Adrenal gland (tissue), 12 donors: ENCODE data around the gene NCOA6. TPM values are rescaled to one million over a fixed set of nuclear protein-coding genes. Genes with fewer than 3 reads are reported as not detected.

Experiments
- DNase-seq, 7 donors: peaks; one replicate each; pipeline ENCODE4 v3.0.0-alpha.2; 2019 to 2020
- H3K27ac ChIP-seq, 5 donors: fragments of 200-600 bp; sonication (generic) in 4 of 5; 1 replicate in 3 of 5; 2 replicates in 2 of 5; pipeline versions ENCODE4 v1.5.1 to v1.8.0; 2016 to 2020; ENCODE audit warnings: mild to moderate bottlenecking in 1 of 5
- H3K27me3 ChIP-seq: fragments of 200-600 bp; 2 replicates; pipeline ENCODE4 v1.8.0; 2021
- H3K36me3 ChIP-seq, 2 donors: fragments of 200-600 bp; replicated peaks in 1 of 2; 1 replicate in 1 of 2; 2 replicates in 1 of 2; pipeline versions ENCODE4 v1.5.1 to v1.8.0; 2018 to 2022
- H3K4me1 ChIP-seq, 2 donors: fragments of 200-600 bp; replicated peaks in 1 of 2; 1 replicate in 1 of 2; 2 replicates in 1 of 2; pipeline versions ENCODE4 v1.5.1 to v1.8.0; 2018 to 2021
- H3K4me3 ChIP-seq, 4 donors: fragments of 200-600 bp; sonication (generic) in 3 of 4; one replicate each; pipeline ENCODE4 v1.5.1; 2016 to 2018
- H3K9me3 ChIP-seq, 3 donors: fragments of 200-600 bp; sonication (generic) in 1 of 3; replicated peaks in 1 of 3; 1 replicate in 2 of 3; 2 replicates in 1 of 3; pipeline versions ENCODE4 v1.5.1 to v1.8.0; 2016 to 2021
- POLR2A ChIP-seq, 2 donors: fragments of 450-650 bp; IDR thresholded peaks; one replicate each; pipeline ENCODE4 v1.6.1; 2017; ENCODE audit warnings: antibody characterized with exemption in 2 of 2, mild to moderate bottlenecking in 2 of 2, moderate library complexity in 1 of 2
- WGBS, 4 donors: extraction: QIAGEN DNeasy Blood & Tissue Kit in 2 of 4; methylation state at CpG; one replicate each; pipeline versions ENCODE4 v1.1.5 to v1.1.7; 2013 to 2017; 5-methylcytosine and 5-hydroxymethylcytosine counted together
- intact Hi-C, 2 donors: fragments of 100-400 bp; cut with DNase I; formaldehyde crosslinking; loops; one replicate each; pipeline versions ENCODE4 v1.14.1 to v1.15.0; 2022 to 2023
- polyA plus RNA-seq, 3 donors: library from polyadenylated mRNA; stranded (reverse); fragments of 200-250 nt in 2 of 3; fragments of 350-450 nt in 1 of 3; fragmentation: Illumina TruSeq in 1 of 3; extraction: RNeasy Lipid Tissue Mini Kit (QIAGEN cat#74804) in 1 of 3; gene quantifications; one replicate each; pipeline ENCODE4 v1.2.3, GENCODE V29; 2013 to 2014
- small RNA-seq, 2 donors: library from RNA; depleted of rRNA; stranded (forward); fragments of <200 nt; gene quantifications; one replicate each; pipeline ENCODE3, GENCODE V24; 2016
- total RNA-seq, 9 donors: library from RNA; depleted of rRNA in 4 of 9; stranded (reverse); fragments of >200 nt in 4 of 9; fragments of 120-200 nt in 1 of 9; fragmentation: NEBNext Ultra II Directional in 1 of 9; extraction: Animal tissue kit (Norgen Biotek cat#: 25700) in 1 of 9; gene quantifications; one replicate each; pipeline versions ENCODE4 v1.1.0 to v1.2.4, GENCODE V29; 2013 to 2023
- TF ChIP-seq, protein P1 (sequence below), 6 experiments: fragments of 450-650 bp in 4 of 6; fragments of 200-600 bp in 2 of 6; sonication (generic) in 1 of 6; IDR thresholded peaks; 1 replicate in 5 of 6; 2 replicates in 1 of 6; pipeline versions ENCODE4 v1.5.1 to v1.8.0; 2016 to 2021; ENCODE audit warnings: antibody characterized with exemption in 6 of 6, mild to moderate bottlenecking in 2 of 6, moderate library complexity in 1 of 6
- donor health status: healthy with polysubstance abuse.
- donor health status: Bipolar disorder and iron deficiency.
- donor health status: DM: yes; HTN: yes; CAD: no.
- donor health status: DM: no; HTN: no; CAD: no.
- donor health status: DM: no; HTN: no; CAD: no.
- donor health status: DM: yes; HTN: yes; CAD: no.

The NCOA6 gene
- total and polyA plus RNA-seq, 12 donors, result 12.2 to 58.2 (median 21.7) TPM

GRCh38 chr20:34675561-34675960, 149.9 kb downstream of the NCOA6 start:
- Histone ChIP-seq H3K9me3 (no peaks in the 10 kb centered on the region), H3K4me3 (no peak overlapping the region), H3K27ac (no peak overlapping the region), H3K36me3 (no peaks in the 10 kb centered on the region), H3K4me1 (peaks cover 4 to 14% of the 10 kb centered on the region in 2 donors), H3K27me3 (no peaks in the 10 kb centered on the region)
- no peak for TF ChIP-seq POLR2A (IDR thresholded peaks at IDR 0.05)
- TF ChIP-seq, protein P1, sequence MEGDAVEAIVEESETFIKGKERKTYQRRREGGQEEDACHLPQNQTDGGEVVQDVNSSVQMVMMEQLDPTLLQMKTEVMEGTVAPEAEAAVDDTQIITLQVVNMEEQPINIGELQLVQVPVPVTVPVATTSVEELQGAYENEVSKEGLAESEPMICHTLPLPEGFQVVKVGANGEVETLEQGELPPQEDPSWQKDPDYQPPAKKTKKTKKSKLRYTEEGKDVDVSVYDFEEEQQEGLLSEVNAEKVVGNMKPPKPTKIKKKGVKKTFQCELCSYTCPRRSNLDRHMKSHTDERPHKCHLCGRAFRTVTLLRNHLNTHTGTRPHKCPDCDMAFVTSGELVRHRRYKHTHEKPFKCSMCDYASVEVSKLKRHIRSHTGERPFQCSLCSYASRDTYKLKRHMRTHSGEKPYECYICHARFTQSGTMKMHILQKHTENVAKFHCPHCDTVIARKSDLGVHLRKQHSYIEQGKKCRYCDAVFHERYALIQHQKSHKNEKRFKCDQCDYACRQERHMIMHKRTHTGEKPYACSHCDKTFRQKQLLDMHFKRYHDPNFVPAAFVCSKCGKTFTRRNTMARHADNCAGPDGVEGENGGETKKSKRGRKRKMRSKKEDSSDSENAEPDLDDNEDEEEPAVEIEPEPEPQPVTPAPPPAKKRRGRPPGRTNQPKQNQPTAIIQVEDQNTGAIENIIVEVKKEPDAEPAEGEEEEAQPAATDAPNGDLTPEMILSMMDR (IDR thresholded peaks at IDR 0.05), result no peak
- intact Hi-C loops, result no loop called here
- 24 to 34% (median 28%) methylated on average over 3 of the region's 3 CpGs for WGBS, 4 donors
- DNase-seq, result no peak

DNA sequence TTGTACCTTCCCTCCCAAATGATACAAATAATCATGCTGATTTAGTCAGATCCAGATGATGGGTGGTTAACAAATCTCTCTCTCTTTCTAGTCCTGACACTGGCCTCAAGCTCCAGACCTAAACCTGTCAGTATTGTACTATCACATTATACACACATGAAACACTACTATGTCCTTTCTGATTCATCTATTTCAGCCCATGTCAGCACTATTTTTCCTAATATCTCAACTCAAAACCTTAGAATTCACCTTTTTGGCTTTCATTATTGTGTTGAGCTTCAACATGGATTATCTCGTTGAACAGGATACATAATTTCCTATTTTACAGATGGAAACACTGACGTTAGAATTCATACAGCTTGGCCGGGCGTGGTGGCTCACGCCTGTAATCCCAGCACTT, 152.0 kb downstream of the NCOA6 start:
- no peaks in the 10 kb centered on the region for H3K9me3 ChIP-seq
- no peak for DNase-seq
- WGBS, 4 donors, result 93 to 95% (median 94%) methylated on average over 5 of the region's 5 CpGs
- peaks cover 4 to 14% of the 10 kb centered on the region in 2 donors for H3K4me1 ChIP-seq
- H3K27ac ChIP-seq, result no peak overlapping the region
- no peak for TF ChIP-seq POLR2A (IDR thresholded peaks at IDR 0.05)
- TF ChIP-seq, protein P1 (IDR thresholded peaks at IDR 0.05), result no peak
- intact Hi-C loops, result no loop called here
- H3K4me3 ChIP-seq, result no peak overlapping the region
- H3K36me3 ChIP-seq, result no peaks in the 10 kb centered on the region
- no peaks in the 10 kb centered on the region for H3K27me3 ChIP-seq

DNA sequence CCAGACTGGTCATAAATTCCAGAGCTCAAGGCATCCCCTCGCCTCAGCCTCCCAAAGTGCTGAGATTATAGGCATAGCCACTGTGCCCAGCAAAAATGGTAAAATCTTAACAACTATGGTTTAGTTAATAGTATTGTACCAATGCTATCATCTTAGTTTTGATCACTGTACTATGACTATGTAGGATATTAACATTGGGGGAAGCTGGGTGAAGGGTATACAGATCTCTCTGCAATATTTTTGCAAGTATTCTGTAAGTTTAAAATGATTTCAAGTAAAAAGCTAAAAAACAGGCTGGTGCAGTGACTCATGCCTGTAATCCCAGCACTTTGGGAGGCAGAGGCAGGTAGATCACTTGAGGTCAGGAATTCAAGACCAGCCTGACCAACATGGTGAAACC, 156.4 kb downstream of the NCOA6 start:
- WGBS, 4 donors, result 97 to 100% (median 100%) methylated on average over 1 of the region's 1 CpG
- Histone ChIP-seq H3K27ac (no peak overlapping the region), H3K27me3 (no peaks in the 10 kb centered on the region), H3K9me3 (no peaks in the 10 kb centered on the region), H3K4me3 (no peak overlapping the region), H3K36me3 (no peaks in the 10 kb centered on the region), H3K4me1 (no peaks in the 10 kb centered on the region)
- intact Hi-C loops, result no loop called here
- TF ChIP-seq, protein P1 (IDR thresholded peaks at IDR 0.05), result no peak
- TF ChIP-seq POLR2A (IDR thresholded peaks at IDR 0.05), result no peak
- no peak for DNase-seq

Small RNA genes lying within 50 kb of the gene (small RNA-seq; reads per million reads assigned to genes)
- 0 reads per million in 2 donors for gene AL118520.1

Other genes starting within 250 kb of the NCOA6 start
- 10 to 100 TPM; 19.6 to 33.7 (median 22.8) TPM for gene PIGU, start 148.6 kb downstream of the NCOA6 start, total RNA-seq
- gene PIGU, start 148.6 kb downstream of the NCOA6 start, polyA plus RNA-seq, result 10 to 100 TPM; 16.8 to 64.1 (median 25.7) TPM
- 10 to 100 TPM in 8 of 9 donors, 1 to 10 TPM in 1; 9.4 to 74.5 (median 18.7) TPM for gene TP53INP2, start 121.3 kb downstream of the NCOA6 start, total RNA-seq
- gene TP53INP2, start 121.3 kb downstream of the NCOA6 start, polyA plus RNA-seq, result 10 to 100 TPM; 15.4 to 58.2 (median 18.6) TPM
- gene GGT7, start 47.2 kb upstream of the NCOA6 start, total RNA-seq, result 10 to 100 TPM in 7 of 9 donors, 1 to 10 TPM in 2; 6.5 to 24.8 (median 15.1) TPM
- 10 to 100 TPM in 2 of 3 donors, 1 to 10 TPM in 1; 5.3 to 27.8 (median 12.2) TPM for gene GGT7, start 47.2 kb upstream of the NCOA6 start, polyA plus RNA-seq
- gene ACSS2, start 51.0 kb upstream of the NCOA6 start, total RNA-seq, result 100 to 1,000 TPM in 7 of 9 donors, 10 to 100 TPM in 2; 81.4 to 353 (median 132) TPM
- 100 to 1,000 TPM; 148 to 386 (median 161) TPM for gene ACSS2, start 51.0 kb upstream of the NCOA6 start, polyA plus RNA-seq
- gene GSS, start 130.2 kb upstream of the NCOA6 start, total RNA-seq, result 10 to 100 TPM; 52.4 to 99.3 (median 79.3) TPM
- gene GSS, start 130.2 kb upstream of the NCOA6 start, polyA plus RNA-seq, result 100 to 1,000 TPM in 2 of 3 donors, 10 to 100 TPM in 1; 61.9 to 120 (median 116) TPM
- 1 to 10 TPM in 2 of 9 donors, under 1 TPM in 6, not detected in 1; 0.07 to 7.7 (median 0.44) TPM for gene MYH7B, start 130.2 kb upstream of the NCOA6 start, total RNA-seq
- 1 to 10 TPM in 2 of 3 donors, under 1 TPM in 1; 0.11 to 9.6 (median 9.6) TPM for gene MYH7B, start 130.2 kb upstream of the NCOA6 start, polyA plus RNA-seq